Loucy (cell line): ENCODE data around the gene SYNGR3.

ENCODE experiments used
- CTCF ChIP-seq: fragments of 200-600 bp; sonication (generic); conservative IDR thresholded peaks from 2 replicates; pipeline ENCODE4 v1.5.1; 2014; ENCODE audit warnings: mild to moderate bottlenecking, antibody characterized with exemption, low read length
- EZH2phosphoT487 ChIP-seq: fragments of 200-600 bp; IDR thresholded peaks from 2 replicates; pipeline ENCODE4 v1.6.1; 2018; ENCODE audit warnings: antibody characterized with exemption, mild to moderate bottlenecking, moderate library complexity, borderline replicate concordance

- TF ChIP-seq CTCF (no peak; the same call in 1 of the 2 replicates), EZH2phosphoT487 (no peak)
Observed at GRCh38 chr16:1964506-1965395, 25.0 kb upstream of the SYNGR3 start, which contains the start of gene RPS2.
